Pancreas (tissue), 10 donors: Measurements from ENCODE around the gene FHIT. TPM values are rescaled to one million over a fixed set of nuclear protein-coding genes. Genes with fewer than 3 reads are reported as not detected.

Experiments
- ATAC-seq, 4 donors: fragments of 200-7000 bp; cut with Tn5 transposase; one replicate each; pipeline versions ENCODE4 v1.8.0 to v1.9.1; 2020; ENCODE audit warnings: mild to moderate bottlenecking in 4 of 4, moderate library complexity in 4 of 4
- DNase-seq, 6 donors: peaks; one replicate each; pipeline ENCODE4 v3.0.0-alpha.2; 2020
- FAIRE-seq: peaks from 2 replicates; lab custom pipeline; 2012; peaks lifted over from hg19 to GRCh38; lab: Jason Lieb, UNC
- H3K27ac ChIP-seq, 4 donors: fragments of 200-600 bp; sonication (generic); 1 replicate in 3 of 4; 2 replicates in 1 of 4; pipeline versions ENCODE4 v1.5.0 to v1.8.0; 2020
- H3K27me3 ChIP-seq, 4 donors: fragments of 200-600 bp; one replicate each; pipeline ENCODE4 v1.8.0; 2021
- H3K36me3 ChIP-seq, 3 donors: fragments of 200-600 bp; sonication (generic) in 1 of 3; one replicate each; pipeline versions ENCODE4 v1.5.0 to v1.8.0; 2020 to 2021
- H3K4me1 ChIP-seq, 3 donors: fragments of 200-600 bp; one replicate each; pipeline ENCODE4 v1.8.0; 2021
- H3K4me3 ChIP-seq, 4 donors: fragments of 200-600 bp; sonication (generic) in 2 of 4; one replicate each; pipeline versions ENCODE4 v1.5.0 to v1.8.0; 2020 to 2021
- H3K9me3 ChIP-seq, 4 donors: fragments of 200-600 bp; one replicate each; pipeline ENCODE4 v1.8.0; 2021
- WGBS, 2 donors: extraction: QIAGEN DNeasy Blood & Tissue Kit; methylation state at CpG; one replicate each; pipeline ENCODE4 v1.1.7; 2013; 5-methylcytosine and 5-hydroxymethylcytosine counted together
- intact Hi-C, 3 donors: fragments of 100-400 bp; cut with DNase I; formaldehyde crosslinking; loops; one replicate each; pipeline versions ENCODE4 v1.11.1 to v1.14.2; 2022
- polyA plus RNA-seq, 2 donors: library from polyadenylated mRNA; stranded (reverse); fragments of 200-250 nt; gene quantifications; one replicate each; pipeline ENCODE4 v1.2.3, GENCODE V29; 2013
- total RNA-seq, 6 donors: library from RNA; stranded (reverse); fragmentation: NEBNext Ultra II Directional in 4 of 6; extraction: Animal tissue kit (Norgen Biotek cat#: 25700) in 4 of 6; gene quantifications; one replicate each; pipeline versions ENCODE4 v1.2.1 to v1.2.4, GENCODE V29; 2021 to 2023
- TF ChIP-seq, protein P1 (sequence below), 4 donors: fragments of 200-600 bp; sonication (generic) in 3 of 4; IDR thresholded peaks; one replicate each; pipeline versions ENCODE4 v1.5.0 to v1.8.0; 2021; ENCODE audit warnings: antibody characterized with exemption in 4 of 4
- donor health status: healthy with polysubstance abuse.
- donor health status: DM: no; HTN: no; CAD: no; lungs with moderate emphysema.
- donor health status: DM: no; HTN: no; CAD: no.
- donor health status: control.
- donor health status: control.
- donor health status: Bipolar disorder and iron deficiency.
- donor health status: DM: yes; HTN: yes; CAD: no.
- donor health status: DM: no; HTN: no; CAD: no.
- donor health status: DM: no; HTN: no; CAD: no.
- donor health status: DM: yes; HTN: yes; CAD: no.

FHIT gene
- total and polyA plus RNA-seq, 8 donors: 4.8 to 15.7 (median 8.0) TPM

DNA sequence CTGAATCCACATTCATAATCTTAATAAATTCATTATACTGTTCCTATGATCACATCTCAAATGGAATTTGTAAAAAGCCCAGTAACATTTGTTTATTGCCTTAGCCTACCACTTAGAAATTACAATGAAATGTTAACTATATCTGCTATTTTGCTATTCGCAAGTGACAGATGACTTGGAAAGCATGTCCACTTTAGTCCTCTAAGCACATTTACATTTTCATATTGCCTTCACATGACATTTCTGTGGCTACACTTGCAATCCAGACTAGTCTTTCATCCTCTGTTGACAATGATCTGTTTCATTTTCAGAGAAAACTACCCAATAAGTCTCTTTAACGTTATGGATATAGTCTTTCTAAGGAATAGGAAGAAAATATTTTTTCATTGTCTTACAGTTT lies 741.8 kb downstream of the FHIT start:
- no peak for FAIRE-seq
- intact Hi-C loops: no loop called here
- H3K9me3 ChIP-seq: no peaks in the 10 kb centered on the region
- no peaks in the 10 kb centered on the region for H3K27me3 ChIP-seq
- 82 to 89% methylated on average over 2 of the region's 2 CpGs for WGBS, 2 donors
- no peaks in the 10 kb centered on the region for H3K36me3 ChIP-seq
- H3K4me3 ChIP-seq: no peak overlapping the region
- no peak for DNase-seq
- ATAC-seq: no peak
- no peak overlapping the region for H3K27ac ChIP-seq
- TF ChIP-seq, protein P1, sequence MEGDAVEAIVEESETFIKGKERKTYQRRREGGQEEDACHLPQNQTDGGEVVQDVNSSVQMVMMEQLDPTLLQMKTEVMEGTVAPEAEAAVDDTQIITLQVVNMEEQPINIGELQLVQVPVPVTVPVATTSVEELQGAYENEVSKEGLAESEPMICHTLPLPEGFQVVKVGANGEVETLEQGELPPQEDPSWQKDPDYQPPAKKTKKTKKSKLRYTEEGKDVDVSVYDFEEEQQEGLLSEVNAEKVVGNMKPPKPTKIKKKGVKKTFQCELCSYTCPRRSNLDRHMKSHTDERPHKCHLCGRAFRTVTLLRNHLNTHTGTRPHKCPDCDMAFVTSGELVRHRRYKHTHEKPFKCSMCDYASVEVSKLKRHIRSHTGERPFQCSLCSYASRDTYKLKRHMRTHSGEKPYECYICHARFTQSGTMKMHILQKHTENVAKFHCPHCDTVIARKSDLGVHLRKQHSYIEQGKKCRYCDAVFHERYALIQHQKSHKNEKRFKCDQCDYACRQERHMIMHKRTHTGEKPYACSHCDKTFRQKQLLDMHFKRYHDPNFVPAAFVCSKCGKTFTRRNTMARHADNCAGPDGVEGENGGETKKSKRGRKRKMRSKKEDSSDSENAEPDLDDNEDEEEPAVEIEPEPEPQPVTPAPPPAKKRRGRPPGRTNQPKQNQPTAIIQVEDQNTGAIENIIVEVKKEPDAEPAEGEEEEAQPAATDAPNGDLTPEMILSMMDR (IDR thresholded peaks at IDR 0.05): no peak
- H3K4me1 ChIP-seq: no peaks in the 10 kb centered on the region

DNA sequence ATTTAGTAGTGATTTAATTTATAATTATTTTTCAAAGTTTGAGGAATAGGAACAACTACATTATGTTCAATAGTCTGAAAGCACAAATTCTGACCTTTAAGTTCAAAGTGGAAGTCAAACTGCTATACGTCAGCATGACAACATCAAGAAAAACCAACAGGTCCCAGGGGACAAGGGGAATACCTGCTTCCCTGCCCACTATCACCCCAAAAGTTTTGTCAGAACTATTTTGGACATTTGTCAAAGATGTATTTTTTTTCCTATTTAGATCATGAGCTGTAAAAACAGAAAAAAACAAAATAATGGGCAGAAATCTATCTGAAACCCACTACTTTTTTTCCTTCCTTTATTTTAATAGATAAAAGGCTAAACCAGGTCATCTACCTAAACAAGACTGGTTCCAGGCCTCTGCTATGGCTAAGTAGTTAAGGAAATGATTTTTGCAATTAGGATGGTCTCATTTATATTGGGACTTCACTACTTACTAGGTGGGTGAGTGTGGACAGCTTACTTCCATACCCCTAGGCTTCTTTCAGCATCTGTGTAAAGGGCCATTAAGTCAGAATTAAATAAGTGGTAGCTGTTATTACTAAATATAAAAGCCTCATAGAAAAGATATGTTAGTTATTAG lies 746.3 kb downstream of the FHIT start:
- H3K27ac ChIP-seq: no peak overlapping the region
- DNase-seq: no peak
- FAIRE-seq: no peak
- TF ChIP-seq, protein P1 (IDR thresholded peaks at IDR 0.05): no peak
- peaks cover 0 to 3% (median 0%) of the 10 kb centered on the region in 4 donors for H3K9me3 ChIP-seq
- ATAC-seq: no peak
- 92 to 96% methylated on average over 1 of the region's 1 CpG for WGBS, 2 donors
- no peak overlapping the region for H3K4me3 ChIP-seq
- no peaks in the 10 kb centered on the region for H3K36me3 ChIP-seq
- H3K27me3 ChIP-seq: no peaks in the 10 kb centered on the region
- intact Hi-C loops: no loop called here
- no peaks in the 10 kb centered on the region for H3K4me1 ChIP-seq

DNA sequence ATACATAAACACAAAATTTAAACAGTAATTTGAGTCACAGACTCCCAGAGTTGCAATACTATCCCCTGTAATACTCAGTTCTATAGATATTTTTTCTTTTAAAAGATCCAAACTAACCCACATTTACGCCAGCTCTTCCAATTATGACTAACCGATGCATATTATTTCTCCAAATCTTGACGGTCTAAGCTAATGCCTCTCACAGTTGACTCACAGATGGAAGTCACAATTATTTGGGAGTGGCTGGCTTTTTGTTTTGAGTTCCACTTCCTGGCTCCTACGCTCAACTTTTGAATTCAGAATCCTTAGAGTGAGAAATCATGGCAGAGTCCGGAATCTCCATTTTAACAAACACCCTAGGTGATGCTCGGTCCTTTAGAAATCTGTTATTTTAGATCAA lies 749.9 kb downstream of the FHIT start:
- no peaks in the 10 kb centered on the region for H3K36me3 ChIP-seq
- H3K4me1 ChIP-seq: no peaks in the 10 kb centered on the region
- 88 to 96% methylated on average over 6 of the region's 6 CpGs for WGBS, 2 donors
- DNase-seq (no peak), ATAC-seq (no peak), FAIRE-seq (no peak)
- TF ChIP-seq, protein P1 (IDR thresholded peaks at IDR 0.05): no peak
- intact Hi-C loops: no loop called here
- H3K27ac ChIP-seq: no peak overlapping the region
- H3K27me3 ChIP-seq: no peaks in the 10 kb centered on the region
- H3K9me3 ChIP-seq: peaks cover 0 to 3% (median 0%) of the 10 kb centered on the region in 4 donors
- no peak overlapping the region for H3K4me3 ChIP-seq

DNA sequence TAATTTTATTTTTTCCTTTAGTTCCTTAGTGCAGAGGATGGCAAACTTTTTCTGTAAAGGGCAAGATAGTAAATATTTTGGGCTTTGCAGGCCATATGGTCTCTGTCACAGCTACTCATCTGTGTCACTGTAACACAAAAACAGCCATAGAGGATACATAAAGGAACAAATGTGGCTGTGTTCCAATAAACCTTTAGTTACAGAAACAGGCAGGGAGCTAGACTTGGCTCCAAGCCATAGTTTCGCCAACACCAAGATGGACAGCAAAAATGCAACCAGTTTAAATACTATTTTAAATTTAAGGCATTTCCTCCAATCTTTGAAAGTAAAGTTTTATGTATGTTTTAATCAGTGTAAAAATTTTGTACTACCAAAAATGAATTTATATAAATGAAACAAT lies 753.4 kb downstream of the FHIT start:
- Histone ChIP-seq H3K4me1 (no peaks in the 10 kb centered on the region), H3K36me3 (no peaks in the 10 kb centered on the region), H3K4me3 (no peak overlapping the region), H3K27ac (no peak overlapping the region), H3K9me3 (no peaks in the 10 kb centered on the region), H3K27me3 (no peaks in the 10 kb centered on the region)
- TF ChIP-seq, protein P1 (IDR thresholded peaks at IDR 0.05): no peak
- DNase-seq (no peak), ATAC-seq (no peak), FAIRE-seq (no peak)
- intact Hi-C loops: no loop called here
- WGBS, 2 donors: 70 to 78% methylated on average over 1 of the region's 1 CpG

DNA sequence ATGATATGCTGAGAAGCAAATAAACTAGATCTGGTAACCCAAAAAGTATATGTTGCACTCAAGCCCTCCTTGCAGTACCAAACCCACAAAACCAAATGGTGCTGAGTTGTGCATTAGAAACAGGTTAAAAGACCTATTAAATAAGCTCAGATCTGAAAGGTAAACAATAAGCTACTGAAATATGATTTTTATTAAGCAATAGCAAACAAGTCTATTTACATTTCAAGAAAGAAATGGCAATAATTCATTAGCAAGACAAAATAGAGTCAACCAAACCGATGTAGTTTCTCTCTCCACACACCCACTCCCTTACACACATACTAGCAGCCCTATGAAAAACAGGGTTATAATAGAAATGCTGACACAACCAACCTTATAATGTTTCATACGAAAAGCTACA lies 760.3 kb downstream of the FHIT start:
- Histone ChIP-seq H3K27ac (no peak overlapping the region), H3K9me3 (no peaks in the 10 kb centered on the region), H3K4me1 (no peaks in the 10 kb centered on the region), H3K4me3 (no peak overlapping the region), H3K36me3 (no peaks in the 10 kb centered on the region), H3K27me3 (no peaks in the 10 kb centered on the region)
- ATAC-seq (no peak), DNase-seq (no peak), FAIRE-seq (no peak)
- WGBS, 2 donors: 74 to 81% methylated on average over 2 of the region's 2 CpGs
- TF ChIP-seq, protein P1 (IDR thresholded peaks at IDR 0.05): no peak
- intact Hi-C loops: no loop called here
